Measurements from ENCODE around the gene RAMP1.

Gene RAMP1

DNA sequence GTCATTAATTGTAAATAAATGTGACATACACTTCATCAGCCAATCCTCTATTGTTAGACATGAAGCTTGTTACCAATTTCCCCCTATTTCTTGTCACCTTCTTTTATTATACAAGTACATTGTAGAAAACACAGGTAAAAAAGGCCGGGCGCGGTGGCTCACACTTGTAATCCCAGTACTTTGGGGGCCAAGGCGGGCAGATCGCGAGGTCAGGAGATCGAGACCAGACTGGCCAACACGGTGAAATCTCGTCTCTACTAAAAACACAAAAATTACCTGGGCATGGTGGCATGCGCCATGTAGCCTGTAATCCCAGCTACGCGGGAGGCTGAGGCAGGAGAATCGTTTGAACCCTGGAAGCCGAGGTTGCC lies 64.7 kb downstream of the RAMP1 start:
- TF ChIP-seq, protein P1, sequence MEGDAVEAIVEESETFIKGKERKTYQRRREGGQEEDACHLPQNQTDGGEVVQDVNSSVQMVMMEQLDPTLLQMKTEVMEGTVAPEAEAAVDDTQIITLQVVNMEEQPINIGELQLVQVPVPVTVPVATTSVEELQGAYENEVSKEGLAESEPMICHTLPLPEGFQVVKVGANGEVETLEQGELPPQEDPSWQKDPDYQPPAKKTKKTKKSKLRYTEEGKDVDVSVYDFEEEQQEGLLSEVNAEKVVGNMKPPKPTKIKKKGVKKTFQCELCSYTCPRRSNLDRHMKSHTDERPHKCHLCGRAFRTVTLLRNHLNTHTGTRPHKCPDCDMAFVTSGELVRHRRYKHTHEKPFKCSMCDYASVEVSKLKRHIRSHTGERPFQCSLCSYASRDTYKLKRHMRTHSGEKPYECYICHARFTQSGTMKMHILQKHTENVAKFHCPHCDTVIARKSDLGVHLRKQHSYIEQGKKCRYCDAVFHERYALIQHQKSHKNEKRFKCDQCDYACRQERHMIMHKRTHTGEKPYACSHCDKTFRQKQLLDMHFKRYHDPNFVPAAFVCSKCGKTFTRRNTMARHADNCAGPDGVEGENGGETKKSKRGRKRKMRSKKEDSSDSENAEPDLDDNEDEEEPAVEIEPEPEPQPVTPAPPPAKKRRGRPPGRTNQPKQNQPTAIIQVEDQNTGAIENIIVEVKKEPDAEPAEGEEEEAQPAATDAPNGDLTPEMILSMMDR (conservative IDR thresholded peaks at IDR 0.05) = no peak
- no peak overlapping the region for H3K27ac ChIP-seq

DNA sequence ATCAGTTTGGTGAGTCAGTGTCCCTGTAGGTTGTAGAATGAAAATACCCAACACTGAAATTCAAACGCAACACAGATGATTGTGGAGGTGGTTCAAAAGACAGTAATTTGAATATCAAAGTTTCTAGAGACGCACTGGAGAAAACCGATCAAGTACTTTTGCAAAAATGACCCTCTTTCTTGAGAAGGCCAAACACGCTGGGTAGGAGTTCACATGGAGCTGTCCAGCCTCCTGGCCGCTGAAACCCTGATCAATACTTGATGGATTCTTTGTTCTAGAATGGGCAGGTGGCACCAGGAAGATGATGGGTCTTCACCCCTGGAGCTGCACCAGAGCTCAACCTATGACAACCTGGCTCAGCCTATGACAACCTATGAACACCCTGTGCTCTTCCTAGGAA lies 67.7 kb downstream of the RAMP1 start:
- TF ChIP-seq, protein P1 (conservative IDR thresholded peaks at IDR 0.05) = no peak
- no peak overlapping the region for H3K27ac ChIP-seq

DNA sequence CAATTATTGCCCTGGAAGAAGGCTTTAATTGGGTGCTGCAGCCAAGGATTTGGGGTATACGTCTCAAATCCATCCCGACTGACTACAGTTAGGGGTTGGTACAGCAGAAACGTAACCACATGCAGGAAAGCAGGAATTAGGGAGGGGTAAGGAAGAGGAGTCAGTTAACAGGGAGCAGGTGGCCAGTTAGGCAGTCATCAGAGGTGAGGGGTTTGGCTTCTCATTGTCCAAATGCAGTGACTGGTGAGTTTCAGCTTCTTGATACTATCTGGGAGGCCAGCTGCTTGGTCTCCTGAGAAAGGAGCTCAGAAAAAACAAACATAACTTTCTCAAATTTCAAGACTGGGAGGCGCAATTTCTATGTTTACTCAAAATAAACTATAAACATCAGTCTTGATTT lies 68.6 kb downstream of the RAMP1 start:
- H3K27ac ChIP-seq = no peak overlapping the region
- TF ChIP-seq, protein P1 (conservative IDR thresholded peaks at IDR 0.05) = no peak

DNA sequence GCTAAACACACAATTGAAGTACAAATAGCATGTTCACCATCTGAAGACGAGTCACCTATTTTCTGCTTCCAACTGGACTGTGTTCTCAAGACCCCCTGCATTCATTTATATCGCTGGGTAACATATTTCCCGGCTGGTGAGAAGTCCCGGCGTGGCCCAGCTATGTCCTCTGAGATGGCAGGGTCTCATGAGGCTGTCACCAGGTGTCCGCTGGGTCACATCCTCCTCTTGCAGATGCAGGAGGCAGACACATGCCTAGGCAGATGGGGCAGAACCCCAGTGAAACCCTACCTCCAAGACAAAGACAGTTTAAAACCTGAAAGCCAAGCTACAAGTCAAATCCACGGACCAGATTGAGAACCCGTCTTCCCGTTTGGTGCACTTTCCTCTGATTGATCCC lies 70.6 kb downstream of the RAMP1 start:
- H3K27ac ChIP-seq = no peak overlapping the region
- TF ChIP-seq, protein P1 (conservative IDR thresholded peaks at IDR 0.05) = no peak

- no peak overlapping the region for H3K27ac ChIP-seq
- TF ChIP-seq, protein P1 (conservative IDR thresholded peaks at IDR 0.05) = no peak
Observed at GRCh38 chr2:237931205-237931721, 71.8 kb downstream of the RAMP1 start.

GRCh38 chr2:237932731-237933131 lies 73.3 kb downstream of the RAMP1 start:
- TF ChIP-seq, protein P1 (conservative IDR thresholded peaks at IDR 0.05) = no peak
- no peak overlapping the region for H3K27ac ChIP-seq

GRCh38 chr2:237934186-237934585 lies 74.8 kb downstream of the RAMP1 start:
- TF ChIP-seq, protein P1 (conservative IDR thresholded peaks at IDR 0.05) = no peak

More at GRCh38 chr2:237934186-237934585, 74.8 kb downstream of the RAMP1 start:
- H3K27ac ChIP-seq = no peak overlapping the region
